Esophagus (tissue), 2 donors: ENCODE results near the gene TNRC18. TPM values are rescaled to one million over a fixed set of nuclear protein-coding genes. Genes with fewer than 3 reads are reported as not detected.
"Not testable (repeated sequence)": the region's sequence is repeated elsewhere in the genome, so short reads cannot be mapped to it uniquely, and the experiment has no call there.

Source experiments
- H3K27ac ChIP-seq, 2 donors: one replicate each; pipeline ENCODE4 v1.5.1; 2013; ENCODE audit warnings: low read depth in 2 of 2, mild to moderate bottlenecking in 2 of 2, inconsistent platforms in 1 of 2, low read length in 1 of 2, moderate library complexity in 1 of 2
- H3K27me3 ChIP-seq, 2 donors: one replicate each; pipeline ENCODE4 v1.6.1; 2013; ENCODE audit warnings: low read length in 2 of 2, control low read depth in 1 of 2, mild to moderate bottlenecking in 1 of 2; ENCODE audit not compliant: insufficient read depth in 2 of 2, control insufficient read depth in 1 of 2
- H3K36me3 ChIP-seq, 2 donors: one replicate each; pipeline ENCODE4 v1.6.1; 2013; ENCODE audit warnings: low read length in 1 of 2; ENCODE audit not compliant: control insufficient read depth in 2 of 2, insufficient read depth in 2 of 2
- H3K4me1 ChIP-seq, 2 donors: one replicate each; pipeline ENCODE4 v1.6.1; 2013; ENCODE audit warnings: low read length in 1 of 2; ENCODE audit not compliant: control insufficient read depth in 2 of 2, insufficient read depth in 2 of 2
- H3K4me3 ChIP-seq, 2 donors: one replicate each; pipeline ENCODE4 v1.5.1; 2013; ENCODE audit warnings: low read length in 2 of 2, mild to moderate bottlenecking in 2 of 2, low read depth in 1 of 2, moderate library complexity in 1 of 2
- H3K9me3 ChIP-seq, 2 donors: one replicate each; pipeline ENCODE4 v1.6.1; 2013; ENCODE audit warnings: mild to moderate bottlenecking in 2 of 2, low read depth in 1 of 2, low read length in 1 of 2, moderate library complexity in 1 of 2; ENCODE audit not compliant: control insufficient read depth in 2 of 2, insufficient read depth in 1 of 2
- WGBS, 2 donors: extraction: QIAGEN DNeasy Blood & Tissue Kit; methylation state at CpG; one replicate each; pipeline ENCODE4 v1.1.7; 2013; 5-methylcytosine and 5-hydroxymethylcytosine counted together
- polyA plus RNA-seq, 2 donors: library from polyadenylated mRNA; stranded (reverse); fragments of 200-250 nt; gene quantifications; one replicate each; pipeline ENCODE4 v1.2.3, GENCODE V29; 2013
- donor health status: healthy with polysubstance abuse.
- donor health status: Bipolar disorder and iron deficiency.

The TNRC18 gene
- polyA plus RNA-seq, 2 donors, result 18.0 to 34.0 TPM

GRCh38 chr7:5295039-5296014 is 128.3 kb downstream of the TNRC18 start:
- Histone ChIP-seq H3K36me3 (no peaks in the 10 kb centered on the region), H3K27ac (no peak overlapping the region), H3K4me1 (peaks cover 0 to 2% of the 10 kb centered on the region in 2 donors), H3K4me3 (no peak overlapping the region), H3K9me3 (peaks cover 0 to 8% of the 10 kb centered on the region in 2 donors), H3K27me3 (no peaks in the 10 kb centered on the region)
- WGBS, 2 donors, result 83 to 84% methylated on average over 32 to 33 of the region's 33 CpGs

GRCh38 chr7:5294169-5294987 is 129.3 kb downstream of the TNRC18 start:
- Histone ChIP-seq H3K27ac (no peak overlapping the region), H3K4me3 (no peak overlapping the region), H3K4me1 (peaks cover 0 to 2% of the 10 kb centered on the region in 2 donors), H3K27me3 (no peaks in the 10 kb centered on the region), H3K36me3 (no peaks in the 10 kb centered on the region), H3K9me3 (peaks cover 0 to 8% of the 10 kb centered on the region in 2 donors)
- WGBS, 2 donors, result 87 to 88% methylated on average over 14 of the region's 14 CpGs

GRCh38 chr7:5291711-5292335 is 131.8 kb downstream of the TNRC18 start:
- H3K36me3 ChIP-seq, H3K4me3 ChIP-seq, H3K27me3 ChIP-seq, H3K9me3 ChIP-seq, H3K4me1 ChIP-seq, H3K27ac ChIP-seq: not testable (repeated sequence)
- WGBS, 2 donors, result 73 to 84% methylated on average over 15 of the region's 15 CpGs

- H3K9me3 ChIP-seq, result peaks cover 0 to 8% of the 10 kb centered on the region in 2 donors
- 86 to 87% methylated on average over 8 of the region's 8 CpGs for WGBS, 2 donors
- no peaks in the 10 kb centered on the region for H3K36me3 ChIP-seq
- H3K4me1 ChIP-seq, result no peaks in the 10 kb centered on the region
- no peaks in the 10 kb centered on the region for H3K27me3 ChIP-seq
- H3K27ac ChIP-seq, result no peak overlapping the region
- H3K4me3 ChIP-seq, result no peak overlapping the region
Measured at GRCh38 chr7:5291301-5291700, 132.3 kb downstream of the TNRC18 start.

- Histone ChIP-seq H3K36me3 (no peaks in the 10 kb centered on the region), H3K4me1 (no peaks in the 10 kb centered on the region), H3K27me3 (no peaks in the 10 kb centered on the region), H3K27ac (no peak overlapping the region), H3K4me3 (no peak overlapping the region), H3K9me3 (peaks cover 0 to 1% of the 10 kb centered on the region in 2 donors)
- WGBS, 2 donors, result 72 to 80% methylated on average over 7 of the region's 7 CpGs
Measured at GRCh38 chr7:5289355-5289754, 134.3 kb downstream of the TNRC18 start.

- H3K27ac ChIP-seq, H3K36me3 ChIP-seq, H3K27me3 ChIP-seq, H3K9me3 ChIP-seq, H3K4me1 ChIP-seq, H3K4me3 ChIP-seq: not testable (repeated sequence)
- 88% methylated on average over 8 of the region's 8 CpGs for WGBS, 2 donors
Measured at GRCh38 chr7:5288560-5288959, 135.1 kb downstream of the TNRC18 start.

GRCh38 chr7:5287802-5288201 is 135.8 kb downstream of the TNRC18 start:
- Histone ChIP-seq H3K4me1 (no peaks in the 10 kb centered on the region), H3K27ac (no peak overlapping the region), H3K9me3 (no peaks in the 10 kb centered on the region), H3K27me3 (no peaks in the 10 kb centered on the region), H3K36me3 (no peaks in the 10 kb centered on the region), H3K4me3 (no peak overlapping the region)
- WGBS, 2 donors, result 92 to 93% methylated on average over 19 of the region's 19 CpGs

GRCh38 chr7:5287373-5287772 is 136.3 kb downstream of the TNRC18 start:
- 82% methylated on average over 5 of the region's 5 CpGs for WGBS, 2 donors
- not testable (repeated sequence) for H3K27me3 ChIP-seq, H3K36me3 ChIP-seq, H3K4me3 ChIP-seq, H3K27ac ChIP-seq, H3K9me3 ChIP-seq, H3K4me1 ChIP-seq

GRCh38 chr7:5286933-5287332 is 136.7 kb downstream of the TNRC18 start:
- no peaks in the 10 kb centered on the region for H3K4me1 ChIP-seq
- H3K27ac ChIP-seq, result no peak overlapping the region
- no peaks in the 10 kb centered on the region for H3K36me3 ChIP-seq
- 89 to 93% methylated on average over 9 of the region's 9 CpGs for WGBS, 2 donors
- no peak overlapping the region for H3K4me3 ChIP-seq
- H3K9me3 ChIP-seq, result no peaks in the 10 kb centered on the region
- no peaks in the 10 kb centered on the region for H3K27me3 ChIP-seq
